Endothelial cell of umbilical vein (primary cell): ENCODE measurements around the gene ROCK2. TPM values are rescaled to one million over a fixed set of nuclear protein-coding genes. Genes with fewer than 3 reads are reported as not detected.

Source experiments
- BruUV-seq: library from RNA; stranded (reverse); fragments of 400-500 nt; replicated peaks from 2 replicates; lab custom pipeline; 2021; lab: Mats Ljungman, UMichigan
- CTCF ChIA-PET: fragments of 300-600, 350-600 bp; sonication (Branson Sonifier 250); formaldehyde crosslinking; loops from one replicate; lab custom pipeline; 2021; ENCODE audit warnings: antibody characterized with exemption, inconsistent platforms; lab: Charles Lee
- POLR2A ChIA-PET: fragments of 300-600, 350-600 bp; sonication (Branson Sonifier 250); formaldehyde crosslinking; loops from one replicate; lab custom pipeline; 2021; ENCODE audit warnings: antibody characterized with exemption, inconsistent platforms; lab: Charles Lee
- DNase-seq: peaks from one replicate; pipeline ENCODE4 v3.0.0-alpha.2; 2011; ENCODE audit warnings: low read depth, low spot score
- FAIRE-seq: peaks from 2 replicates; lab custom pipeline; 2011; peaks lifted over from hg19 to GRCh38; lab: Jason Lieb, UNC
- H2AFZ ChIP-seq: 2 replicates; pipeline ENCODE4 v1.6.0; 2012; ENCODE audit warnings: low read depth, low read length, control low read depth, inconsistent platforms
- H3K27ac ChIP-seq: 2 replicates; pipeline ENCODE4 v1.5.1; 2011; ENCODE audit warnings: low read depth, mild to moderate bottlenecking, control low read depth, low read length, moderate library complexity; ENCODE audit not compliant: insufficient read depth
- H3K27me3 ChIP-seq, 2 experiments: 2 replicates each; pipeline versions ENCODE4 v1.6.0 to v1.6.1; 2011; ENCODE audit warnings: low read length in 2 of 2, mixed read lengths in 1 of 2; ENCODE audit not compliant: control insufficient read depth in 2 of 2, insufficient read depth in 2 of 2
- H3K36me3 ChIP-seq, 2 experiments: 2 replicates in 1 of 2; 3 replicates in 1 of 2; pipeline ENCODE4 v1.5.1; 2011; ENCODE audit warnings: low read length in 2 of 2, mild to moderate bottlenecking in 1 of 2, moderate library complexity in 1 of 2; ENCODE audit not compliant: control insufficient read depth in 2 of 2, insufficient read depth in 2 of 2; ENCODE audit errors: extremely low read depth in 1 of 2
- H3K4me1 ChIP-seq: 3 replicates; pipeline ENCODE4 v1.5.1; 2011; ENCODE audit warnings: mild to moderate bottlenecking, low read length; ENCODE audit not compliant: control insufficient read depth, insufficient read depth; ENCODE audit errors: extremely low read depth
- H3K4me2 ChIP-seq: 2 replicates; pipeline ENCODE4 v1.6.1; 2011; ENCODE audit warnings: low read length, control low read depth, mixed read lengths; ENCODE audit not compliant: insufficient read depth
- H3K4me3 ChIP-seq, 3 experiments: fragments of 200-600 bp in 1 of 3; sonication (generic), shearing (Covaris generic) in 1 of 3; replicated peaks in 1 of 3; 2 replicates each; pipeline ENCODE4 v1.5.1; 2011 to 2016; ENCODE audit warnings: control low read depth in 3 of 3, low read length in 3 of 3, mild to moderate bottlenecking in 2 of 3, inconsistent platforms in 1 of 3, low read depth in 1 of 3, moderate library complexity in 1 of 3; ENCODE audit not compliant: insufficient read depth in 1 of 3
- H3K79me2 ChIP-seq: 2 replicates; pipeline ENCODE4 v1.6.0; 2012; ENCODE audit warnings: low read length, inconsistent platforms; ENCODE audit not compliant: control insufficient read depth, insufficient read depth
- H3K9ac ChIP-seq: replicated peaks from 2 replicates; pipeline ENCODE3; 2011; ENCODE audit warnings: low read length, control low read depth; ENCODE audit not compliant: insufficient read depth; ENCODE audit errors: extremely low read depth
- H3K9me1 ChIP-seq: replicated peaks from 3 replicates; pipeline ENCODE4 v1.6.0; 2011; ENCODE audit warnings: mild to moderate bottlenecking, low read length; ENCODE audit not compliant: control insufficient read depth, insufficient read depth; ENCODE audit errors: extremely low read depth
- H3K9me3 ChIP-seq: replicated peaks from 2 replicates; pipeline ENCODE4 v1.5.1; 2012; ENCODE audit warnings: low read length, inconsistent platforms; ENCODE audit not compliant: control insufficient read depth, insufficient read depth
- H4K20me1 ChIP-seq: replicated peaks from 2 replicates; pipeline ENCODE3; 2011; ENCODE audit warnings: mild to moderate bottlenecking, low read length; ENCODE audit not compliant: control insufficient read depth, insufficient read depth; ENCODE audit errors: extremely low read depth
- CTCF ChIP-seq, 2 donors: IDR thresholded peaks; 1 replicate in 1 of 2; 2 replicates in 1 of 2; pipeline ENCODE4 v1.5.1; 2011; ENCODE audit warnings: low read length in 2 of 2, mild to moderate bottlenecking in 2 of 2, moderate library complexity in 2 of 2, control low read depth in 1 of 2, inconsistent platforms in 1 of 2, low read depth in 1 of 2; ENCODE audit not compliant: insufficient read depth in 1 of 2; ENCODE audit errors: extremely low read depth in 1 of 2
- EZH2 ChIP-seq: IDR thresholded peaks from 2 replicates; pipeline ENCODE4 v1.6.1; 2012; ENCODE audit warnings: borderline replicate concordance, low read depth, mild to moderate bottlenecking, moderate library complexity, low read length, inconsistent platforms; ENCODE audit not compliant: severe bottlenecking
- FOS ChIP-seq: IDR thresholded peaks from 2 replicates; pipeline ENCODE4 v1.6.1; 2011; ENCODE audit warnings: mild to moderate bottlenecking, low read length, moderate library complexity, borderline replicate concordance; ENCODE audit not compliant: insufficient read depth
- GATA2 ChIP-seq: IDR thresholded peaks from 2 replicates; pipeline ENCODE4 v1.7.0; 2011; ENCODE audit warnings: low read depth, mild to moderate bottlenecking, moderate library complexity, mixed read lengths, low read length; ENCODE audit not compliant: insufficient read length, insufficient read depth
- JUN ChIP-seq: IDR thresholded peaks from 2 replicates; pipeline ENCODE4 v1.6.1; 2011; ENCODE audit warnings: borderline replicate concordance, low read depth; ENCODE audit not compliant: insufficient read length, insufficient read depth
- MAX ChIP-seq: IDR thresholded peaks from 2 replicates; pipeline ENCODE4 v1.6.1; 2011; ENCODE audit not compliant: insufficient read depth, insufficient read length
- MYC ChIP-seq: IDR thresholded peaks from one replicate; pipeline ENCODE4 v1.6.1; 2011; ENCODE audit warnings: mild to moderate bottlenecking, low read depth, low read length
- POLR2A ChIP-seq: IDR thresholded peaks from 2 replicates; pipeline ENCODE4 v1.6.1; 2012; ENCODE audit warnings: low read depth, mild to moderate bottlenecking, control low read depth, low read length
- POLR2AphosphoS5 ChIP-seq: IDR thresholded peaks from 2 replicates; pipeline ENCODE4 v1.6.1; 2012; ENCODE audit warnings: low read depth, mild to moderate bottlenecking, control low read depth, low read length, moderate library complexity; ENCODE audit not compliant: insufficient read depth
- dilution Hi-C: fragments of 300-500 bp; cut with MboI; formaldehyde crosslinking; loops from one replicate; pipeline ENCODE4 v1.15.0; 2019; ENCODE audit warnings: low sequenced_read_pairs; ENCODE audit not compliant: extremely low pct_ligation_motif_present
- intact Hi-C: fragments of 100-400 bp; cut with micrococcal nuclease; formaldehyde crosslinking; loops from one replicate; pipeline ENCODE4 v1.10.0; 2022
- polyA plus RNA-seq, 4 experiments: library from polyadenylated mRNA; depleted of rRNA in 3 of 4; stranded (reverse) in 3 of 4; unstranded in 1 of 4; fragments of >200 nt; gene quantifications; 2 replicates each; pipeline versions ENCODE4 v1.2.1 to v1.2.3, GENCODE V29; 2011 to 2012; ENCODE audit warnings: missing spikeins in 1 of 4
- total RNA-seq: library from RNA; stranded (reverse); gene quantifications from 2 replicates; pipeline ENCODE4 v1.2.3, GENCODE V29; 2021

The ROCK2 gene
- total and polyA plus RNA-seq, 2 donors (not counting 3 experiments of a cell fraction or from before 2014, with no cell fraction given), result 5.2 to 56.5 TPM

- no peak overlapping the region for H2AFZ ChIP-seq
- peak overlapping the region; percentile 89 for H3K4me2 ChIP-seq
- CTCF ChIA-PET, result interaction anchor here (0.7 to 1.8 kb wide), 3 partner anchors 47 to 131 kb away, joined by 3 to 5 read pairs (median 4); no protein-coding TSS in a partner anchor
- peaks cover 50% of the 10 kb centered on the region for H3K79me2 ChIP-seq
- H3K9me3 ChIP-seq, result no peaks in the 10 kb centered on the region
- DNase-seq, result peak; percentile 71
- H3K9me1 ChIP-seq, result peaks cover 2% of the 10 kb centered on the region
- dilution Hi-C loops, result no loop called here
- POLR2A ChIA-PET, result no interaction called here
- H3K36me3 ChIP-seq, result peaks cover 0 to 3% of the 10 kb centered on the region in 2 experiments
- no TSS peak for BruUV-seq
- intact Hi-C loops, result loop anchor here (1.0 kb wide), 2 partner anchors 11 to 63 kb away; partner anchors contain the start of gene ROCK2
- H3K27ac ChIP-seq, result peak overlapping the region; percentile 5
- no peak overlapping the region for H3K9ac ChIP-seq
- H3K27me3 ChIP-seq, result no peaks in the 10 kb centered on the region
- H3K4me1 ChIP-seq, result peaks cover 12% of the 10 kb centered on the region
- TF ChIP-seq JUN (no peak), MYC (no peak), FOS (no peak), GATA2 (no peak), MAX (no peak)
- peak overlapping the region in 1 of 3 experiments; percentile 40 for H3K4me3 ChIP-seq
- H4K20me1 ChIP-seq, result no peaks in the 10 kb centered on the region
- peak; percentile 91 for FAIRE-seq
Observed at GRCh38 chr2:11281186-11281585, 63.2 kb downstream of the ROCK2 start.

- DNase-seq, result no peak
- H3K27ac ChIP-seq, result peak overlapping the region; percentile 5
- ChIA-PET CTCF (interaction anchor here (1.5 to 1.8 kb wide), 2 partner anchors 87 to 131 kb away, joined by 3 to 5 read pairs; no protein-coding TSS in a partner anchor), POLR2A (no interaction called here)
- peaks cover 50% of the 10 kb centered on the region for H3K79me2 ChIP-seq
- no peaks in the 10 kb centered on the region for H4K20me1 ChIP-seq
- intact Hi-C loops, result loop anchor here (1.0 kb wide), 2 partner anchors 10 to 64 kb away; partner anchors contain the start of gene ROCK2
- H3K4me1 ChIP-seq, result peaks cover 12% of the 10 kb centered on the region
- peaks cover 2% of the 10 kb centered on the region for H3K9me1 ChIP-seq
- dilution Hi-C loops, result no loop called here
- H3K36me3 ChIP-seq, result peaks cover 0 to 3% of the 10 kb centered on the region in 2 experiments
- peak overlapping the region; percentile 89 for H3K4me2 ChIP-seq
- no peaks in the 10 kb centered on the region for H3K27me3 ChIP-seq
- no TSS peak for BruUV-seq
- TF ChIP-seq MYC, result no peak
- TF ChIP-seq JUN, result no peak
- TF ChIP-seq MAX, result no peak
- no peak for TF ChIP-seq POLR2AphosphoS5
- no peak for TF ChIP-seq CTCF (IDR thresholded peaks at IDR 0.05; ENCODE audit: extremely low read depth in 1 of 2, insufficient read depth in 1 of 2, low read depth in 1 of 2, low read length in 2 of 2)
- no peak for TF ChIP-seq GATA2
- TF ChIP-seq POLR2A, result no peak
- no peak for TF ChIP-seq EZH2
- no peak for TF ChIP-seq FOS
- no peaks in the 10 kb centered on the region for H3K9me3 ChIP-seq
- no peak overlapping the region for H3K4me3 ChIP-seq
- no peak overlapping the region for H3K9ac ChIP-seq
- no peak for FAIRE-seq
- H2AFZ ChIP-seq, result no peak overlapping the region
Observed at GRCh38 chr2:11280713-11281112, 63.7 kb downstream of the ROCK2 start.
